ENCODE results near the gene RNASE11.
"Not testable (repeated sequence)": the region's sequence is repeated elsewhere in the genome, so short reads cannot be mapped to it uniquely, and the experiment has no call there.

GRCh38 chr14:20572382-20572990, 15.3 kb downstream of the RNASE11 start:
- TF ChIP-seq CTCF, POLR2A (IDR thresholded peaks at IDR 0.05): not testable (repeated sequence)
